RWPE2 (cell line): Measurements from ENCODE around the gene LENG1.

Source experiments
- ATAC-seq: fragments of 200-7000 bp; cut with Tn5 transposase; 3 replicates; pipeline ENCODE4 v1.9.1; 2021; ENCODE audit warnings: low read depth
- DNase-seq: peaks from one replicate; pipeline ENCODE4 v3.0.0-alpha.2; 2020; ENCODE audit warnings: low spot score
- H3K27ac ChIP-seq: fragments of 450-650 bp; 2 replicates; pipeline ENCODE4 v1.5.1; 2017; ENCODE audit warnings: mild to moderate bottlenecking; ENCODE audit not compliant: poor library complexity, severe bottlenecking
- H3K27me3 ChIP-seq: fragments of 250-450 bp; sonication (Bioruptor Pico); 2 replicates; pipeline ENCODE4 v1.5.1; 2021; ENCODE audit warnings: mild to moderate bottlenecking, moderate library complexity; ENCODE audit not compliant: insufficient read depth, poor library complexity, severe bottlenecking
- H3K36me3 ChIP-seq: fragments of 250-450 bp; sonication (Bioruptor Pico); 2 replicates; pipeline ENCODE4 v1.5.1; 2020; ENCODE audit warnings: low read depth, mild to moderate bottlenecking, moderate library complexity
- H3K4me1 ChIP-seq: fragments of 250-450 bp; sonication (Bioruptor Pico); 2 replicates; pipeline ENCODE4 v1.5.1; 2021; ENCODE audit warnings: mild to moderate bottlenecking, moderate library complexity; ENCODE audit not compliant: insufficient read depth, poor library complexity, severe bottlenecking
- H3K4me3 ChIP-seq: fragments of 250-450 bp; sonication (Bioruptor Pico); 2 replicates; pipeline ENCODE4 v1.5.1; 2021; ENCODE audit warnings: mild to moderate bottlenecking, moderate library complexity; ENCODE audit not compliant: severe bottlenecking
- H3K9me3 ChIP-seq: fragments of 250-450 bp; sonication (Bioruptor Pico); 2 replicates; pipeline ENCODE4 v1.5.1; 2021; ENCODE audit warnings: mild to moderate bottlenecking, moderate library complexity; ENCODE audit not compliant: severe bottlenecking
- CTCF ChIP-seq: fragments of 450-650 bp; IDR thresholded peaks from one replicate; pipeline ENCODE4 v1.5.1; 2017; ENCODE audit warnings: mild to moderate bottlenecking, moderate library complexity; ENCODE audit not compliant: poor library complexity, severe bottlenecking

The LENG1 gene

GRCh38 chr19:54206831-54207177, 47.3 kb upstream of the LENG1 start:
- peaks cover 38% of the 10 kb centered on the region for H3K4me1 ChIP-seq
- no peaks in the 10 kb centered on the region for H3K9me3 ChIP-seq
- no peaks in the 10 kb centered on the region for H3K27me3 ChIP-seq
- ATAC-seq (no peak), DNase-seq (no peak)
- no peak for TF ChIP-seq CTCF
- H3K27ac ChIP-seq, result no peak overlapping the region
- peaks cover 76% of the 10 kb centered on the region for H3K36me3 ChIP-seq
- no peak overlapping the region for H3K4me3 ChIP-seq

- no peak overlapping the region for H3K4me3 ChIP-seq
- TF ChIP-seq CTCF, result no peak
- DNase-seq (no peak), ATAC-seq (no peak)
- H3K27ac ChIP-seq, result no peak overlapping the region
- H3K36me3 ChIP-seq, result peaks cover 82% of the 10 kb centered on the region
- no peaks in the 10 kb centered on the region for H3K27me3 ChIP-seq
- no peaks in the 10 kb centered on the region for H3K9me3 ChIP-seq
- H3K4me1 ChIP-seq, result peaks cover 38% of the 10 kb centered on the region
Measured at GRCh38 chr19:54206030-54206830, 46.7 kb upstream of the LENG1 start.

GRCh38 chr19:54204767-54205468, 45.4 kb upstream of the LENG1 start:
- peak overlapping the region; percentile 5 for H3K27ac ChIP-seq
- no peaks in the 10 kb centered on the region for H3K27me3 ChIP-seq
- H3K9me3 ChIP-seq, result no peaks in the 10 kb centered on the region
- ATAC-seq (no peak), DNase-seq (no peak)
- no peak overlapping the region for H3K4me3 ChIP-seq
- H3K4me1 ChIP-seq, result peaks cover 38% of the 10 kb centered on the region
- TF ChIP-seq CTCF, result no peak
- H3K36me3 ChIP-seq, result peaks cover 76% of the 10 kb centered on the region

GRCh38 chr19:54203151-54203611, 43.7 kb upstream of the LENG1 start:
- TF ChIP-seq CTCF, result no peak
- Histone ChIP-seq H3K4me1 (peaks cover 27% of the 10 kb centered on the region), H3K27me3 (no peaks in the 10 kb centered on the region), H3K9me3 (no peaks in the 10 kb centered on the region), H3K36me3 (peaks cover 75% of the 10 kb centered on the region), H3K4me3 (peak overlapping the region; percentile 91), H3K27ac (peak overlapping the region; percentile 74)
- DNase-seq (no peak), ATAC-seq (no peak)
